HCT116 (cell line): ENCODE measurements around the gene PYGO2. TPM values are rescaled to one million over a fixed set of nuclear protein-coding genes. Genes with fewer than 3 reads are reported as not detected.

Experiments
- ATAC-seq: fragments of 200-7000 bp; cut with Tn5 transposase; 2 replicates; pipeline ENCODE4 v1.9.1; 2020; ENCODE audit warnings: mild to moderate bottlenecking, moderate library complexity
- BruUV-seq: library from RNA; stranded (reverse); fragments of 400-500 nt; replicated peaks from 2 replicates; lab custom pipeline; 2021; lab: Mats Ljungman, UMichigan
- CTCF ChIA-PET: fragments of 300-600 bp; sonication (Branson Sonifier 250); formaldehyde crosslinking; loops from one replicate; lab custom pipeline; 2021; ENCODE audit warnings: antibody characterized with exemption; lab: Charles Lee
- POLR2A ChIA-PET: fragments of 300-600, 350-600 bp; sonication (Branson Sonifier 250); formaldehyde crosslinking; loops from one replicate; lab custom pipeline; 2021; ENCODE audit warnings: antibody characterized with exemption; lab: Charles Lee
- RAD21 ChIA-PET, 2 experiments: fragments of 300-600 bp; sonication (Branson Sonifier 250); formaldehyde crosslinking; loops; one replicate each; lab custom pipeline; 2023; ENCODE audit warnings: low total read pairs in 2 of 2; ENCODE audit not compliant: uncharacterized antibody in 2 of 2, unreplicated experiment in 2 of 2, low non-redundant PET in 1 of 2; lab: Charles Lee
- DNase-seq: peaks from one replicate; pipeline ENCODE4 v3.0.0-alpha.2; 2010; ENCODE audit warnings: low read depth, low spot score
- H2AFZ ChIP-seq: fragments of 200-600 bp; shearing (Covaris generic), sonication (generic); 2 replicates; pipeline ENCODE4 v1.6.1; 2017; ENCODE audit warnings: low read depth, mixed run types, mixed read lengths, antibody characterized with exemption, low read length; ENCODE audit not compliant: poor library complexity, severe bottlenecking
- H3K27ac ChIP-seq: 2 replicates; pipeline ENCODE4 v1.5.1; 2012; ENCODE audit warnings: low read depth, low read length
- H3K27me3 ChIP-seq: fragments of 200-600 bp; sonication (generic); 2 replicates; pipeline ENCODE4 v1.6.1; 2016; ENCODE audit warnings: mixed run types, low read length, mixed read lengths; ENCODE audit not compliant: insufficient read depth
- H3K36me3 ChIP-seq, 2 experiments: fragments of 200-500 bp in 1 of 2; fragments of 200-600 bp in 1 of 2; sonication (Bioruptor generic) in 1 of 2; sonication (generic) in 1 of 2; 2 replicates each; pipeline versions ENCODE4 v1.5.1 to v1.6.1; 2014 to 2016; ENCODE audit warnings: low read length in 2 of 2, inconsistent platforms in 1 of 2, mixed read lengths in 1 of 2, mixed run types in 1 of 2; ENCODE audit not compliant: insufficient read depth in 2 of 2, control insufficient read depth in 1 of 2
- H3K4me1 ChIP-seq, 2 experiments: fragments of 200-600 bp in 1 of 2; sonication (generic) in 1 of 2; 2 replicates each; pipeline versions ENCODE4 v1.5.1 to v1.6.1; 2012 to 2017; ENCODE audit warnings: low read length in 2 of 2, inconsistent platforms in 1 of 2, mild to moderate bottlenecking in 1 of 2, mixed read lengths in 1 of 2, mixed run types in 1 of 2, moderate library complexity in 1 of 2; ENCODE audit not compliant: insufficient read depth in 2 of 2, control insufficient read depth in 1 of 2
- H3K4me2 ChIP-seq: fragments of 200-600 bp; sonication (generic); 2 replicates; pipeline ENCODE4 v1.6.1; 2017; ENCODE audit warnings: mixed run types, low read length, mixed read lengths
- H3K4me3 ChIP-seq, 2 experiments: fragments of 200-600 bp in 1 of 2; sonication (generic) in 1 of 2; replicated peaks in 1 of 2; 2 replicates each; pipeline ENCODE4 v1.5.1; 2011 to 2016; ENCODE audit warnings: low read length in 2 of 2, control low read depth in 1 of 2, low read depth in 1 of 2, mild to moderate bottlenecking in 1 of 2, mixed read lengths in 1 of 2, mixed run types in 1 of 2
- H3K79me2 ChIP-seq: fragments of 200-600 bp; sonication (generic); 2 replicates; pipeline ENCODE4 v1.6.1; 2017; ENCODE audit warnings: mild to moderate bottlenecking, mixed run types, low read length, moderate library complexity, mixed read lengths; ENCODE audit not compliant: insufficient read depth
- H3K9ac ChIP-seq: fragments of 200-600 bp; sonication (generic); 2 replicates; pipeline ENCODE4 v1.6.1; 2016; ENCODE audit warnings: low read length, mixed read lengths
- H3K9me2 ChIP-seq: fragments of 200-600 bp; sonication (generic), shearing (Covaris generic); 2 replicates; pipeline ENCODE4 v1.6.1; 2017; ENCODE audit warnings: mixed run types, mild to moderate bottlenecking, moderate library complexity; ENCODE audit not compliant: insufficient read depth
- H3K9me3 ChIP-seq, 2 experiments: fragments of 200-500 bp in 1 of 2; fragments of 200-600 bp in 1 of 2; sonication (Bioruptor generic) in 1 of 2; sonication (generic) in 1 of 2; 2 replicates each; pipeline ENCODE4 v1.6.1; 2014 to 2017; ENCODE audit warnings: low read length in 2 of 2, mixed read lengths in 2 of 2, inconsistent platforms in 1 of 2, low read depth in 1 of 2, mild to moderate bottlenecking in 1 of 2, mixed run types in 1 of 2, moderate library complexity in 1 of 2; ENCODE audit not compliant: control insufficient read depth in 1 of 2, insufficient read depth in 1 of 2
- H4K20me1 ChIP-seq: fragments of 200-600 bp; sonication (generic), shearing (Covaris generic); 2 replicates; pipeline ENCODE4 v1.6.1; 2017; ENCODE audit warnings: mixed run types, mild to moderate bottlenecking, moderate library complexity; ENCODE audit not compliant: insufficient read depth
- CBX3 ChIP-seq: IDR thresholded peaks from 2 replicates; pipeline ENCODE4 v1.6.1; 2012; ENCODE audit warnings: low read depth
- EGR1 ChIP-seq: IDR thresholded peaks from 2 replicates; pipeline ENCODE4 v1.6.1; 2012; ENCODE audit warnings: low read depth
- EZH2 ChIP-seq: fragments of 200-600 bp; sonication (generic); IDR thresholded peaks from 2 replicates; pipeline ENCODE4 v1.6.1; 2017; ENCODE audit warnings: antibody characterized with exemption, mixed run types
- EZH2phosphoT487 ChIP-seq: fragments of 200-600 bp; IDR thresholded peaks from 2 replicates; pipeline ENCODE4 v1.6.1; 2018; ENCODE audit warnings: antibody characterized with exemption, borderline replicate concordance
- FOSL1 ChIP-seq: IDR thresholded peaks from 2 replicates; pipeline ENCODE4 v1.6.1; 2012; ENCODE audit warnings: low read depth
- MAX ChIP-seq: IDR thresholded peaks from 2 replicates; pipeline ENCODE4 v1.6.1; 2012
- POLR2A ChIP-seq: IDR thresholded peaks from 2 replicates; pipeline ENCODE4 v1.7.0; 2011; ENCODE audit warnings: borderline replicate concordance; ENCODE audit not compliant: insufficient read depth, insufficient read length; ENCODE audit errors: extremely low read depth
- POLR2AphosphoS5 ChIP-seq: IDR thresholded peaks from 2 replicates; pipeline ENCODE4 v1.6.1; 2011; ENCODE audit warnings: mild to moderate bottlenecking, low read depth, low read length, moderate library complexity
- RAD21 ChIP-seq: IDR thresholded peaks from 2 replicates; pipeline ENCODE4 v1.6.1; 2012; ENCODE audit warnings: low read depth, mild to moderate bottlenecking
- SIN3A ChIP-seq: IDR thresholded peaks from 2 replicates; pipeline ENCODE4 v1.6.1; 2012; ENCODE audit warnings: low read depth
- SP1 ChIP-seq: IDR thresholded peaks from 2 replicates; pipeline ENCODE4 v1.6.1; 2012; ENCODE audit warnings: low read depth
- TCF7L2 ChIP-seq: IDR thresholded peaks from 2 replicates; pipeline ENCODE4 v1.7.0; 2011; ENCODE audit warnings: borderline replicate concordance, inconsistent platforms; ENCODE audit not compliant: insufficient read depth, insufficient read length; ENCODE audit errors: extremely low read depth
- ZBTB33 ChIP-seq: IDR thresholded peaks from 2 replicates; pipeline ENCODE4 v1.6.1; 2011; ENCODE audit warnings: mild to moderate bottlenecking, low read length, moderate library complexity; ENCODE audit not compliant: insufficient replicate concordance; ENCODE audit errors: extremely low read depth
- ZFX ChIP-seq: fragments of 450-650 bp; IDR thresholded peaks from 2 replicates; pipeline ENCODE4 v1.6.1; 2017
- ZNF274 ChIP-seq: fragments of 200-500 bp; sonication (Bioruptor generic); IDR thresholded peaks from 2 replicates; pipeline ENCODE4 v1.6.1; 2014; ENCODE audit warnings: mild to moderate bottlenecking, low read depth, low read length, inconsistent platforms
- intact Hi-C: fragments of 100-400 bp; cut with micrococcal nuclease; formaldehyde crosslinking; loops from 2 replicates; pipeline ENCODE4 v1.10.0; 2022
- total RNA-seq: library from RNA; stranded (reverse); gene quantifications from one replicate; pipeline ENCODE4 v1.2.1, GENCODE V29; 2021; ENCODE audit not compliant: unreplicated experiment

PYGO2 gene
- total RNA-seq, 1 experiment from 2014 or later: 37.2 TPM

GRCh38 chr1:154968731-154969130 is 7.1 kb upstream of the PYGO2 start:
- ATAC-seq (no peak), DNase-seq (no peak)
- H4K20me1 ChIP-seq: no peaks in the 10 kb centered on the region
- no peaks in the 10 kb centered on the region for H3K9me3 ChIP-seq
- ChIA-PET POLR2A (no interaction called here), RAD21 (no interaction called here)
- no peak overlapping the region; the same call in 1 of the 2 replicates for H3K9ac ChIP-seq
- H3K9me2 ChIP-seq: no peaks in the 10 kb centered on the region
- no TSS peak for BruUV-seq
- H3K27me3 ChIP-seq: no peaks in the 10 kb centered on the region
- peaks cover 80% of the 10 kb centered on the region for H3K79me2 ChIP-seq
- intact Hi-C loops: no loop called here
- peak overlapping the region; percentile 86; the same call in 1 of the 2 replicates for H3K27ac ChIP-seq
- peak overlapping the region; percentile 90; the same call in 1 of the 2 replicates for H3K4me2 ChIP-seq
- no peak overlapping the region for H2AFZ ChIP-seq
- H3K4me1 ChIP-seq: peaks cover 33 to 61% of the 10 kb centered on the region in 2 experiments
- TF ChIP-seq FOSL1 (no peak), CBX3 (no peak), EZH2 (no peak), ZFX (no peak), MAX (no peak), RAD21 (no peak), POLR2A (no peak), TCF7L2 (no peak)
- TF ChIP-seq, all 23 proteins: peak for 0
- Histone ChIP-seq H3K36me3 (peaks cover 23 to 48% of the 10 kb centered on the region in 2 experiments; a peak in 3 of 4 replicates), H3K4me3 (no peak overlapping the region)
- CTCF ChIA-PET: no interaction called here

GRCh38 chr1:154967331-154967950 is 5.9 kb upstream of the PYGO2 start:
- no peak for TF ChIP-seq SIN3A
- TF ChIP-seq POLR2A: no peak
- TF ChIP-seq CBX3: no peak
- TF ChIP-seq ZBTB33: no peak
- TF ChIP-seq EZH2phosphoT487: no peak
- no peak for TF ChIP-seq RAD21
- no peak for TF ChIP-seq ZNF274
- TF ChIP-seq EGR1: no peak
- TF ChIP-seq SP1: no peak
- no peak for TF ChIP-seq POLR2AphosphoS5
- TF ChIP-seq ZFX: no peak
- TF ChIP-seq TCF7L2: no peak
- no peak for TF ChIP-seq FOSL1
- H2AFZ ChIP-seq: no peak overlapping the region
- H3K4me1 ChIP-seq: peaks cover 35 to 60% of the 10 kb centered on the region in 2 experiments
- peaks cover 26 to 55% of the 10 kb centered on the region in 2 experiments; a peak in 3 of 4 replicates for H3K36me3 ChIP-seq
- H3K9ac ChIP-seq: no peak overlapping the region
- H3K4me2 ChIP-seq: no peak overlapping the region
- no peaks in the 10 kb centered on the region for H4K20me1 ChIP-seq
- no peaks in the 10 kb centered on the region for H3K27me3 ChIP-seq
- intact Hi-C loops: no loop called here
- no peak overlapping the region for H3K27ac ChIP-seq
- H3K4me3 ChIP-seq: no peak overlapping the region
- CTCF ChIA-PET: no interaction called here
- POLR2A ChIA-PET: no interaction called here
- no peaks in the 10 kb centered on the region for H3K9me3 ChIP-seq
- no peak for ATAC-seq
- peaks cover 70% of the 10 kb centered on the region for H3K79me2 ChIP-seq
- RAD21 ChIA-PET: no interaction called here
- no peak for DNase-seq
- H3K9me2 ChIP-seq: no peaks in the 10 kb centered on the region
- BruUV-seq: no TSS peak
